GM12878 (cell line): ENCODE data around the gene LARP4B.

Experiments used
- FOXM1 ChIP-seq: IDR thresholded peaks from 2 replicates; pipeline ENCODE4 v1.6.1; 2012; ENCODE audit warnings: low read depth, mild to moderate bottlenecking, inconsistent platforms, low read length, moderate library complexity
- GATAD2B ChIP-seq: fragments of 450-650 bp; conservative IDR thresholded peaks from 2 replicates; pipeline ENCODE4 v1.6.1; 2017; ENCODE audit warnings: low read depth, mild to moderate bottlenecking, moderate library complexity
- HCFC1 ChIP-seq: fragments of 150-350 bp; IDR thresholded peaks from 2 replicates; pipeline ENCODE4 v1.6.1; 2014; ENCODE audit warnings: low read length
- JUND ChIP-seq: IDR thresholded peaks from 2 replicates; pipeline ENCODE4 v1.6.1; 2012; ENCODE audit warnings: low read depth, mild to moderate bottlenecking, low read length, improper control_type of control experiment, moderate library complexity
- MTA2 ChIP-seq: fragments of 450-650 bp; IDR thresholded peaks from 2 replicates; pipeline ENCODE4 v1.6.1; 2016; ENCODE audit warnings: low read depth, mild to moderate bottlenecking, moderate library complexity
- MXI1 ChIP-seq: fragments of 150-350 bp; IDR thresholded peaks from 2 replicates; pipeline ENCODE4 v1.6.1; 2011; ENCODE audit warnings: low read depth, mild to moderate bottlenecking, inconsistent platforms, low read length, improper control_type of control experiment
- RCOR1 ChIP-seq: conservative IDR thresholded peaks from 2 replicates; pipeline ENCODE4 v1.6.1; 2012; ENCODE audit warnings: low read depth, low read length, improper control_type of control experiment
- RELA ChIP-seq: fragments of 450-650 bp; IDR thresholded peaks from 2 replicates; pipeline ENCODE4 v1.8.0; 2014; ENCODE audit warnings: borderline replicate concordance; ENCODE audit not compliant: partially characterized antibody
- RFX5 ChIP-seq: IDR thresholded peaks from 2 replicates; pipeline ENCODE4 v1.6.1; 2011; ENCODE audit warnings: low read depth, low read length, improper control_type of control experiment
- SIN3A ChIP-seq: IDR thresholded peaks from 2 replicates; pipeline ENCODE4 v1.6.1; 2012; ENCODE audit warnings: low read depth, low read length, improper control_type of control experiment
- SMARCA5 ChIP-seq: fragments of 450-650 bp; IDR thresholded peaks from 2 replicates; pipeline ENCODE4 v1.6.1; 2017; ENCODE audit warnings: mild to moderate bottlenecking
- ZNF274 ChIP-seq: IDR thresholded peaks from one replicate; pipeline ENCODE4 v1.8.0; 2011; ENCODE audit not compliant: insufficient read length, insufficient read depth
- TF ChIP-seq, protein P1 (sequence below): IDR thresholded peaks from 2 replicates; pipeline ENCODE4 v1.6.1; 2012; ENCODE audit warnings: low read depth, low read length, improper control_type of control experiment
- TF ChIP-seq, protein P2 (sequence below), 3 experiments: IDR thresholded peaks in 2 of 3; conservative IDR thresholded peaks in 1 of 3; 2 replicates each; pipeline ENCODE4 v1.5.1; 2011; ENCODE audit warnings: low read depth in 3 of 3, low read length in 3 of 3, mild to moderate bottlenecking in 3 of 3, control low read depth in 2 of 3, moderate library complexity in 2 of 3, inconsistent platforms in 1 of 3, mixed read lengths in 1 of 3; ENCODE audit not compliant: control insufficient read depth in 2 of 3, insufficient read depth in 1 of 3; ENCODE audit errors: extremely low read depth in 1 of 3

DNA sequence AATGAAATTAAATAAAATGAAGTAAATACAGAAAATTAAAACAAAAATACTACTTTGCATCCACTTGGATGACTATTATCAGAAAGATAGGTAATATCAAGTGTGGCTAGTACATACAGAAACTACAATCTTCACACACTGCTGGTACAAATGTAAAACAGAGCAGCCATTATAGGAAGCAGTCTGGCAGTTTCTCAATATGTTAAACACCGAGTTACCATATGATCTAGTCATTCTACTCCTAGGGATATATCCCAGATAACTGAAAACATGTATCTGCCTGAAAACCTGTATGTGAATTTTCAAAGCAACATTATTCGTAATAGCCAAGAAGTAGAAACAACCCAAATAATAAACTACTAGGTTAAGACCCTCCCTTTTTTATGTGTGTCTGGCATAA lies 33.4 kb downstream of the LARP4B start:
- TF ChIP-seq MTA2 (no peak), RELA (no peak), SIN3A (no peak), MXI1 (no peak), HCFC1 (no peak), SMARCA5 (no peak), RCOR1 (no peak), ZNF274 (no peak), RFX5 (no peak), GATAD2B (no peak), FOXM1 (no peak), JUND (no peak)
- TF ChIP-seq, protein P1, sequence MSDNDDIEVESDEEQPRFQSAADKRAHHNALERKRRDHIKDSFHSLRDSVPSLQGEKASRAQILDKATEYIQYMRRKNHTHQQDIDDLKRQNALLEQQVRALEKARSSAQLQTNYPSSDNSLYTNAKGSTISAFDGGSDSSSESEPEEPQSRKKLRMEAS: no peak
- TF ChIP-seq, protein P2, sequence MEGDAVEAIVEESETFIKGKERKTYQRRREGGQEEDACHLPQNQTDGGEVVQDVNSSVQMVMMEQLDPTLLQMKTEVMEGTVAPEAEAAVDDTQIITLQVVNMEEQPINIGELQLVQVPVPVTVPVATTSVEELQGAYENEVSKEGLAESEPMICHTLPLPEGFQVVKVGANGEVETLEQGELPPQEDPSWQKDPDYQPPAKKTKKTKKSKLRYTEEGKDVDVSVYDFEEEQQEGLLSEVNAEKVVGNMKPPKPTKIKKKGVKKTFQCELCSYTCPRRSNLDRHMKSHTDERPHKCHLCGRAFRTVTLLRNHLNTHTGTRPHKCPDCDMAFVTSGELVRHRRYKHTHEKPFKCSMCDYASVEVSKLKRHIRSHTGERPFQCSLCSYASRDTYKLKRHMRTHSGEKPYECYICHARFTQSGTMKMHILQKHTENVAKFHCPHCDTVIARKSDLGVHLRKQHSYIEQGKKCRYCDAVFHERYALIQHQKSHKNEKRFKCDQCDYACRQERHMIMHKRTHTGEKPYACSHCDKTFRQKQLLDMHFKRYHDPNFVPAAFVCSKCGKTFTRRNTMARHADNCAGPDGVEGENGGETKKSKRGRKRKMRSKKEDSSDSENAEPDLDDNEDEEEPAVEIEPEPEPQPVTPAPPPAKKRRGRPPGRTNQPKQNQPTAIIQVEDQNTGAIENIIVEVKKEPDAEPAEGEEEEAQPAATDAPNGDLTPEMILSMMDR (IDR thresholded peaks at IDR 0.05 in 2 of 3, conservative IDR thresholded peaks at IDR 0.05 in 1 of 3; ENCODE audit: control insufficient read depth in 2 of 3, extremely low read depth in 1 of 3, insufficient read depth in 1 of 3, low read depth in 3 of 3, low read length in 3 of 3): no peak
